Heart left ventricle (tissue), 13 donors: Measurements from ENCODE around the gene GPR78.

ENCODE experiments used
- POLR2A ChIP-seq, 2 donors: fragments of 450-650 bp; IDR thresholded peaks; one replicate each; pipeline ENCODE4 v1.6.1; 2017; ENCODE audit warnings: antibody characterized with exemption in 2 of 2, mild to moderate bottlenecking in 2 of 2, moderate library complexity in 2 of 2
- TF ChIP-seq, protein P1 (sequence below), 12 donors: fragments of 200-600 bp; sonication (generic) in 4 of 12; IDR thresholded peaks; one replicate each; pipeline versions ENCODE4 v1.5.0 to v1.8.0; 2018 to 2022; ENCODE audit warnings: antibody characterized with exemption in 12 of 12, mild to moderate bottlenecking in 5 of 12
- donor health status: ischemic (EF 13 %, LVEDD 7.1; RV severe dilation, severe dysfunction).
- donor health status: DM: no; HTN: yes; CAD: no.
- donor health status: DM: no; HTN: no; CAD: no.
- donor health status: ischemic (EF 25% LVEDD 6.9; RV normal size, moderate dysfunction).
- donor health status: ischemic (EF 25% LVEDD 5.7; RV mildly dilated, moderate dysfunction).
- donor health status: ischemic (EF 35%, LVEDD 5.7; RV mildly dilated, moderate dysfunction).
- donor health status: nonischemic (EF 11% LVEDD 7.7; RV severe dilation, severe dysfunction).
- donor health status: DM: yes; HTN: yes; CAD: no.
- donor health status: PGD.
- donor health status: ischemic (EF 29% LVEDD 5.4; RV normal size, mild dysfunction).
- donor health status: nonischemic (EF 23%, LVEDD 6.1; RV moderate dilation, normal function).

DNA sequence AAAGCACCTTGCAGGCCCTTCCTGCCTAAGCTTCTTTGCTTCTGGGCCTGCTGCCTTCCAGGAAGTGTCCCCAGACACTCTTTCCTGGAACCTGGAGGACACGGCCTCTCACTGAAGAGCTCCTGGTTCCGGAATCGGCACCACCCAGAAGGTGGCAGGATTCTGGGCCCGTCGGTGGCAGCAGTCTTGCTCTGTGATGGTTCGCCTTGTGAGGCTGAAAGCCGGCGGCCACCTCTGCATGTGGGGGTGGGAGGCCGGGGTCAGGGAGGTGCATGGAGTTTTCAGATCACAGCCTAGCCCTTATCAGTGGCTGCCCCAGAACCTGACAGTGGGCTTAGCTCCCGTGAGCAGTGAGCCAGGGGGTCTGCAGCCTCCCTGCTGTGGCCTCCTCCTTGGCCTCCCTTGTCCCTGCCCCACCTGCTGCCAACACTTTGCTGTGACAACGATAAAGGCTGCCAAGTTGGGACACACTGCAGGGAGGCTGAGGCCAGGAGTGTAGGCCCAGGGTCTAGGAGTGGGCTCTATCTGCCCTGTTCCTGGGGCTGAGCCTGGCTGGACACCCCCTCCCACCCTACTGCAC, 30.8 kb upstream of the GPR78 start:
- TF ChIP-seq, protein P1, sequence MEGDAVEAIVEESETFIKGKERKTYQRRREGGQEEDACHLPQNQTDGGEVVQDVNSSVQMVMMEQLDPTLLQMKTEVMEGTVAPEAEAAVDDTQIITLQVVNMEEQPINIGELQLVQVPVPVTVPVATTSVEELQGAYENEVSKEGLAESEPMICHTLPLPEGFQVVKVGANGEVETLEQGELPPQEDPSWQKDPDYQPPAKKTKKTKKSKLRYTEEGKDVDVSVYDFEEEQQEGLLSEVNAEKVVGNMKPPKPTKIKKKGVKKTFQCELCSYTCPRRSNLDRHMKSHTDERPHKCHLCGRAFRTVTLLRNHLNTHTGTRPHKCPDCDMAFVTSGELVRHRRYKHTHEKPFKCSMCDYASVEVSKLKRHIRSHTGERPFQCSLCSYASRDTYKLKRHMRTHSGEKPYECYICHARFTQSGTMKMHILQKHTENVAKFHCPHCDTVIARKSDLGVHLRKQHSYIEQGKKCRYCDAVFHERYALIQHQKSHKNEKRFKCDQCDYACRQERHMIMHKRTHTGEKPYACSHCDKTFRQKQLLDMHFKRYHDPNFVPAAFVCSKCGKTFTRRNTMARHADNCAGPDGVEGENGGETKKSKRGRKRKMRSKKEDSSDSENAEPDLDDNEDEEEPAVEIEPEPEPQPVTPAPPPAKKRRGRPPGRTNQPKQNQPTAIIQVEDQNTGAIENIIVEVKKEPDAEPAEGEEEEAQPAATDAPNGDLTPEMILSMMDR (IDR thresholded peaks at IDR 0.05), result no peak
- TF ChIP-seq POLR2A (IDR thresholded peaks at IDR 0.05), result no peak
